Measurements from ENCODE around the gene MEGF6. TPM values are rescaled to one million over a fixed set of nuclear protein-coding genes. Genes with fewer than 3 reads are reported as not detected.
A peak's percentile ranks its signal among the peaks of the same experiment; 100 is the strongest.

MEGF6 gene
- total RNA-seq, 1 donor from 2014 or later = 209 TPM

GRCh38 chr1:3522564-3523265, 88.6 kb downstream of the MEGF6 start:
- no peak for TF ChIP-seq CTCF (IDR thresholded peaks at IDR 0.05; ENCODE audit: unreplicated experiment)
- no peak overlapping the region for H3K4me3 Mint-ChIP-seq
- H3K9me3 Mint-ChIP-seq = no peaks in the 10 kb centered on the region
- no peaks in the 10 kb centered on the region for H3K4me1 Mint-ChIP-seq
- H3K36me3 Mint-ChIP-seq = no peaks in the 10 kb centered on the region
- H3K27ac Mint-ChIP-seq = peak overlapping the region; percentile 12
- no peaks in the 10 kb centered on the region for H3K27me3 Mint-ChIP-seq (ENCODE audit: low read depth)
- DNase-seq (ENCODE audit: low spot score in 2 of 2, unreplicated experiment in 2 of 2) = no peak

- no peak overlapping the region for H3K27ac Mint-ChIP-seq
- no peaks in the 10 kb centered on the region for H3K4me1 Mint-ChIP-seq
- no peaks in the 10 kb centered on the region for H3K9me3 Mint-ChIP-seq
- TF ChIP-seq CTCF (IDR thresholded peaks at IDR 0.05; ENCODE audit: unreplicated experiment) = no peak
- H3K27me3 Mint-ChIP-seq (ENCODE audit: low read depth) = no peaks in the 10 kb centered on the region
- no peak overlapping the region for H3K4me3 Mint-ChIP-seq
- no peaks in the 10 kb centered on the region for H3K36me3 Mint-ChIP-seq
- DNase-seq (ENCODE audit: low spot score in 2 of 2, unreplicated experiment in 2 of 2) = no peak
Observed at GRCh38 chr1:3522112-3522511, 89.2 kb downstream of the MEGF6 start.

GRCh38 chr1:3521426-3521825, 89.9 kb downstream of the MEGF6 start:
- Mint-ChIP-seq H3K27me3 (ENCODE audit: low read depth) (no peaks in the 10 kb centered on the region), H3K36me3 (no peaks in the 10 kb centered on the region), H3K27ac (no peak overlapping the region), H3K4me3 (no peak overlapping the region), H3K4me1 (no peaks in the 10 kb centered on the region), H3K9me3 (no peaks in the 10 kb centered on the region)
- TF ChIP-seq CTCF (IDR thresholded peaks at IDR 0.05; ENCODE audit: unreplicated experiment) = no peak
- DNase-seq (ENCODE audit: low spot score in 2 of 2, unreplicated experiment in 2 of 2) = no peak

- DNase-seq (ENCODE audit: low spot score in 2 of 2, unreplicated experiment in 2 of 2) = no peak
- Mint-ChIP-seq H3K9me3 (no peaks in the 10 kb centered on the region), H3K4me3 (no peak overlapping the region), H3K27ac (no peak overlapping the region), H3K27me3 (ENCODE audit: low read depth) (no peaks in the 10 kb centered on the region), H3K4me1 (no peaks in the 10 kb centered on the region), H3K36me3 (no peaks in the 10 kb centered on the region)
- no peak for TF ChIP-seq CTCF (IDR thresholded peaks at IDR 0.05; ENCODE audit: unreplicated experiment)
Observed at GRCh38 chr1:3520419-3521378, 90.6 kb downstream of the MEGF6 start.

- no peak overlapping the region for H3K4me3 Mint-ChIP-seq
- H3K27me3 Mint-ChIP-seq (ENCODE audit: low read depth) = no peaks in the 10 kb centered on the region
- H3K9me3 Mint-ChIP-seq = no peaks in the 10 kb centered on the region
- no peak for DNase-seq (ENCODE audit: low spot score in 2 of 2, unreplicated experiment in 2 of 2)
- no peaks in the 10 kb centered on the region for H3K4me1 Mint-ChIP-seq
- H3K36me3 Mint-ChIP-seq = no peaks in the 10 kb centered on the region
- TF ChIP-seq CTCF (IDR thresholded peaks at IDR 0.05; ENCODE audit: unreplicated experiment) = no peak
- no peak overlapping the region for H3K27ac Mint-ChIP-seq
Observed at GRCh38 chr1:3519301-3519885, 91.9 kb downstream of the MEGF6 start.
